Esophagus muscularis mucosa (tissue), 4 donors: Measurements from ENCODE around the gene RNF186. TPM values are rescaled to one million over a fixed set of nuclear protein-coding genes. Genes with fewer than 3 reads are reported as not detected.

Experiments
- DNase-seq: peaks from one replicate; pipeline ENCODE4 v3.0.0-alpha.2; 2017; ENCODE audit errors: extremely low spot score
- H3K27ac ChIP-seq, 4 donors: fragments of 200-600 bp; sonication (generic); replicated peaks in 1 of 4; 1 replicate in 3 of 4; 2 replicates in 1 of 4; pipeline ENCODE4 v1.5.1; 2016 to 2019; ENCODE audit warnings: mild to moderate bottlenecking in 1 of 4
- H3K27me3 ChIP-seq, 4 donors: fragments of 200-600 bp; sonication (generic); one replicate each; pipeline versions ENCODE4 v1.5.1 to v1.6.0; 2016 to 2019
- H3K36me3 ChIP-seq, 4 donors: fragments of 200-600 bp; sonication (generic); one replicate each; pipeline ENCODE4 v1.5.1; 2016 to 2019
- H3K4me1 ChIP-seq, 4 donors: fragments of 200-600 bp; sonication (generic); one replicate each; pipeline ENCODE4 v1.5.1; 2016 to 2019
- H3K4me3 ChIP-seq, 4 donors: fragments of 200-600 bp; sonication (generic); 1 replicate in 2 of 4; 2 replicates in 2 of 4; pipeline ENCODE4 v1.5.1; 2016 to 2019; ENCODE audit warnings: mild to moderate bottlenecking in 4 of 4, moderate library complexity in 1 of 4
- H3K9me3 ChIP-seq, 4 donors: fragments of 200-600 bp; sonication (generic); 1 replicate in 3 of 4; 2 replicates in 1 of 4; pipeline ENCODE4 v1.5.1; 2016 to 2019
- CTCF ChIP-seq, 3 experiments: fragments of 200-600 bp in 2 of 3; fragments of 450-650 bp in 1 of 3; sonication (generic) in 2 of 3; IDR thresholded peaks; one replicate each; pipeline ENCODE4 v1.5.1; 2017 to 2019; ENCODE audit warnings: antibody characterized with exemption in 3 of 3, mild to moderate bottlenecking in 2 of 3, moderate library complexity in 1 of 3
- EP300 ChIP-seq: sonication (generic); formaldehyde crosslinking; IDR thresholded peaks from one replicate; pipeline ENCODE4 v1.6.1; 2017; ENCODE audit warnings: antibody characterized with exemption
- POLR2A ChIP-seq: fragments of 450-650 bp; IDR thresholded peaks from one replicate; pipeline ENCODE4 v1.6.1; 2017; ENCODE audit warnings: antibody characterized with exemption, moderate library complexity, mild to moderate bottlenecking, low read depth
- POLR2AphosphoS5 ChIP-seq, 2 donors: sonication (generic); formaldehyde crosslinking; IDR thresholded peaks; one replicate each; pipeline ENCODE4 v1.6.1; 2017; ENCODE audit warnings: antibody characterized with exemption in 2 of 2
- WGBS: methylation state at CpG from one replicate; pipeline ENCODE4 v1.1.5; 2018; 5-methylcytosine and 5-hydroxymethylcytosine counted together
- intact Hi-C: fragments of 100-400 bp; cut with DNase I; formaldehyde crosslinking; loops from one replicate; pipeline ENCODE4 v1.15.1; 2023
- total RNA-seq, 4 donors: library from RNA; depleted of rRNA; stranded (reverse); fragments of >200 nt; gene quantifications; one replicate each; pipeline versions ENCODE4 v1.1.0 to v1.2.1, GENCODE V29; 2016

Gene RNF186
- total RNA-seq, 4 donors from 2014 or later = not detected

DNA sequence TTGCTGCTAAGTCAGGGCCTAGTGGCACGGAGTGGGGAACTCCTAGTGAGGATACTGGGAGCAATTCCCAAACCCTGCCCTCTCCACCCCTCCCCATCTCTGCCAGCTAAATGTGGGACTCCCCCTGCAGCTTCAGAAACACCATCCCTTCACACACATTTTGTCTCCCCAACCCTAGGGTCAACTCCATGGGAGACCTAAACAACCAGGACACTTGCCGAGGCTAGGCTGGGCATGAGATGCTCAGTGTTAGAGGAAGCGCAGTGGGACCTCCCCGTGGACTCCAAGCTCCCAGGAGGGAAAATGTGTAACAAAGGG, 1.5 kb downstream of the RNF186 start:
- Histone ChIP-seq H3K27ac (no peak overlapping the region), H3K36me3 (no peaks in the 10 kb centered on the region), H3K4me1 (no peaks in the 10 kb centered on the region), H3K9me3 (no peaks in the 10 kb centered on the region), H3K4me3 (no peak overlapping the region), H3K27me3 (no peaks in the 10 kb centered on the region)
- intact Hi-C loops = loop anchor here (5.0 kb wide), 1 partner anchor 96 kb away; no protein-coding TSS in a partner anchor
- TF ChIP-seq EP300 (no peak), POLR2A (no peak), POLR2AphosphoS5 (IDR thresholded peaks at IDR 0.05) (no peak), CTCF (IDR thresholded peaks at IDR 0.05) (no peak)
- no peak for DNase-seq
- WGBS = 83% methylated on average over 4 of the region's 4 CpGs

DNA sequence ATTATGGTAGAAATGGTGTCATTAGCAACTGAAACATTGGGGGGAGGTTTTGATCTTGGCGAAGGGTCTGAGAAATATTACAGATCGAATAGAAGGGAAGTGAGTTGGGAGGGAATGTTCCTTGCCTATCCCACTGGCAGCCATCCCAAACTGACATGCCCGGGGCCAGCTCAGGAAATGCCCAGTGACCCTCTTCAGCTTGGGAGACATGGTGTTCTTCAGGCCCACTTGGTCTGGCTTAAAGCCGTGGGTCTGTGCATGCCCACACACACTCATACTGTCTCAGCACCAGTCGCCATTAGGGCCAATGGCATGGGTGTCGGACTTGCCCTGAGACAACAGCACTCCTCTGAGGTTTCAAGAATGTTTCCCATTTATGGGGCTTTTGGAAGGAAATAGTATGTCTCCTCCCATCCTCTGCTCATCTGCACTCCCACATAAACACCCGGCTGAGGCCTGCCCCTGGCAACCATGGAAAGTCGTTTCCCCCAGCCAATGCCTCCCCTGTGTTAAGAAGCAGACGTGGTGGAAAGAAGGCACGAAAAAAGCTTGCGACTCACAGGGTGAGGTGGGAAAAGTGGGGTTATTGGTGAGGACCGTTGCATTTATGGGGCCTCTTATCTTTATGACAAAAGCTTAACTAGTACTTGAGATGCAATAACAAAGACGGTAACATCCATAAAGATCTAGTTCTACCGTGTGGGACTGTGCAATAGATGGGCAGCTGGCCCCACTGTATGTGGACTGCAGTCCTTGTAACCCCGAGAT, 2.0 kb downstream of the RNF186 start:
- no peaks in the 10 kb centered on the region for H3K27me3 ChIP-seq
- WGBS = 76% methylated on average over 15 of the region's 15 CpGs
- H3K9me3 ChIP-seq = no peaks in the 10 kb centered on the region
- intact Hi-C loops = loop anchor here (5.0 kb wide), 1 partner anchor 96 kb away; no protein-coding TSS in a partner anchor
- H3K36me3 ChIP-seq = no peaks in the 10 kb centered on the region
- no peak overlapping the region for H3K4me3 ChIP-seq
- no peak overlapping the region for H3K27ac ChIP-seq
- TF ChIP-seq CTCF (IDR thresholded peaks at IDR 0.05) (no peak), POLR2A (no peak), POLR2AphosphoS5 (IDR thresholded peaks at IDR 0.05) (no peak), EP300 (no peak)
- DNase-seq = no peak
- no peaks in the 10 kb centered on the region for H3K4me1 ChIP-seq

DNA sequence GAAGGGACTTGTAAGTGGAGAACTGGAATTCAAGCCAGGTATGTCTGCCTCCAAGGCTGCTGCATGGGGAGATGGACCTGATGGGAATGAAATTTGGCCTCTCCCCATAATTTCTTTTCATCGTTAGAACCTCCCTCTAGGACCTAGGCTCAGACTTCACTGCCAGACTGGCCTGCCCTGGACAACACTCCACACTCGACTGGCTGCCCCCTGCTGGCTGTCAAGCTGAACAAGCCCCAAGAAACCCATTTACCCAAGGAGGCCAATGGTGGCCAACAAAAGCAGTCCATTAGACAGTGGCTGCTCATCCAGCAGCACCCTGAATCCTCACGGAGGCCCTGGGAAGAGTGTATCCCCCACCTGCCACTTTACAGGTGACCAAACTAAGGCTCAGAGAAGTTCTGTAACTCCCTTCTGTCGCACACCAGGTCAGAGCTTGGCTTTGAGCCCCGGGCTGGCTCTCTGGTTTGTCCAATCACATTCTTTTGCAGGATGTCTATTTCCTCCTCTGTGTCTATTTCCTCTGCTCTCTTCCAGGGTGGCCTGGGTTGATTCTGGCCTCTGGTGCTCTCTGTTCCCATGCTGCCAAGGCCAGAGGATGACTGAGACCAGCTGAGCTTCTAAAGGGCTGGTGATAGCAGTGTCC, 3.8 kb downstream of the RNF186 start:
- DNase-seq = no peak
- 54% methylated on average over 5 of the region's 5 CpGs for WGBS
- H3K27me3 ChIP-seq = no peaks in the 10 kb centered on the region
- intact Hi-C loops = loop anchor here (5.0 kb wide), 1 partner anchor 94 kb away; no protein-coding TSS in a partner anchor
- no peaks in the 10 kb centered on the region for H3K9me3 ChIP-seq
- no peak overlapping the region for H3K27ac ChIP-seq
- TF ChIP-seq EP300 (no peak), CTCF (IDR thresholded peaks at IDR 0.05) (peak; percentile 41 to 66 (median 58))
- no peaks in the 10 kb centered on the region for H3K36me3 ChIP-seq
- H3K4me1 ChIP-seq = no peaks in the 10 kb centered on the region
- no peak overlapping the region for H3K4me3 ChIP-seq

DNA sequence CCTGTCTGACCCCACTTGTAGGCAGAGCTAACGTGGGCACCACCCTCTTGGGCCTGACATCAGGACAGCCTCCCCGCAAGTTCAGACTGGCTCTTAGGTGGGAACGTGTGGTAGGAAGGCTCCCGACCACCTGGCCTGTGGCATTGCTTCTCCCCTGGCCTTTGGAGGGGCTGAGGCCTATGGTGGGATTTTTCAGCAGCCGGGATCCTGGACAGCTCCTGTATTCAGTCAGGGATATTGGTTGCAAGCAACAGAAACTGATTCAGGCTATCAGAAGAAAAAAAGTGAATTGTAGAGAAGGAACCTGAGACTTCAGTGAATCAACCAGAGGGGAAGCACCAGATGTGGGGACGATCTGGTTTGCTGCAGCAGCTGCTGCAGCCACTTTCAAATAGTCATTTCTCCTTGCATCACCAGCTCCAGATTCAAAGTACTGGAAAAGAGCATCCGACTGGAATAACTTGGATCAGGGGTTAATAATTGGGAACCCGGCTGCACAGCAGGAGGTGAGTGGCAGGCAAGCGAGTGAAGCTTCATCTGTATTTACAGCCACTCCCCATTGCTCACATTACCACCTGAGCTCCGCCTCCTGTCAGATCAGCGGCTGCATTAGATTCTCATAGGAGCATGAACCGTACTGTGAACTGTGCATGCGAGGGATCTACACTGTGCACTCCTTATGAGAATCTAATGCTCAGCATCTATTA, 5.9 kb downstream of the RNF186 start:
- 83% methylated on average over 13 of the region's 13 CpGs for WGBS
- intact Hi-C loops = no loop called here
- H3K36me3 ChIP-seq = no peaks in the 10 kb centered on the region
- TF ChIP-seq POLR2A = no peak
- TF ChIP-seq EP300 = no peak
- no peak for TF ChIP-seq CTCF (IDR thresholded peaks at IDR 0.05)
- TF ChIP-seq POLR2AphosphoS5 (IDR thresholded peaks at IDR 0.05) = no peak
- H3K27ac ChIP-seq = no peak overlapping the region
- no peaks in the 10 kb centered on the region for H3K27me3 ChIP-seq
- no peaks in the 10 kb centered on the region for H3K9me3 ChIP-seq
- H3K4me3 ChIP-seq = no peak overlapping the region
- H3K4me1 ChIP-seq = no peaks in the 10 kb centered on the region
- DNase-seq = no peak
